DOHH2 (cell line): ENCODE measurements around the gene ATP6V0A4.

Experiments
- H3F3A ChIP-seq: fragments of 200-600 bp; sonication (generic), shearing (Covaris generic); 2 replicates; pipeline ENCODE4 v1.6.0; 2016; ENCODE audit warnings: antibody characterized with exemption, mild to moderate bottlenecking; ENCODE audit not compliant: control insufficient read depth, insufficient read depth
- H3K27ac ChIP-seq: fragments of 200-600 bp; sonication (generic); 2 replicates; pipeline ENCODE4 v1.5.1; 2014; ENCODE audit warnings: low read depth, mild to moderate bottlenecking, low read length, moderate library complexity
- H3K27me3 ChIP-seq: fragments of 200-600 bp; sonication (generic); 2 replicates; pipeline ENCODE4 v1.6.1; 2014; ENCODE audit warnings: mild to moderate bottlenecking, low read length, mixed read lengths; ENCODE audit not compliant: control insufficient read depth
- H3K36me3 ChIP-seq: fragments of 200-600 bp; sonication (generic); 2 replicates; pipeline ENCODE4 v1.6.1; 2014; ENCODE audit warnings: mild to moderate bottlenecking, low read length, moderate library complexity, mixed read lengths; ENCODE audit not compliant: control insufficient read depth
- H3K4me1 ChIP-seq: fragments of 200-600 bp; sonication (generic); 2 replicates; pipeline ENCODE4 v1.6.1; 2014; ENCODE audit warnings: mild to moderate bottlenecking, low read length, mixed read lengths; ENCODE audit not compliant: control insufficient read depth
- H3K4me2 ChIP-seq: fragments of 200-600 bp; sonication (generic); 2 replicates; pipeline ENCODE4 v1.6.0; 2014; ENCODE audit warnings: mild to moderate bottlenecking, low read length, moderate library complexity
- H3K4me3 ChIP-seq: fragments of 200-600 bp; sonication (generic); 2 replicates; pipeline ENCODE4 v1.5.1; 2014; ENCODE audit warnings: mild to moderate bottlenecking, low read length, mixed read lengths
- H3K79me2 ChIP-seq: fragments of 200-600 bp; sonication (generic); 2 replicates; pipeline ENCODE4 v1.6.1; 2014; ENCODE audit warnings: mild to moderate bottlenecking, low read length, mixed read lengths; ENCODE audit not compliant: control insufficient read depth
- H3K9me2 ChIP-seq: fragments of 200-600 bp; sonication (generic); replicated peaks from 2 replicates; pipeline ENCODE4 v1.6.1; 2014; ENCODE audit warnings: mild to moderate bottlenecking, low read length, mixed read lengths; ENCODE audit not compliant: control insufficient read depth
- H3K9me3 ChIP-seq: fragments of 200-600 bp; sonication (generic); 2 replicates; pipeline ENCODE4 v1.6.1; 2014; ENCODE audit warnings: antibody characterized with exemption, low read length, mixed read lengths; ENCODE audit not compliant: control insufficient read depth, insufficient read depth
- H4K20me1 ChIP-seq: fragments of 200-600 bp; sonication (generic); 2 replicates; pipeline ENCODE4 v1.6.0; 2014; ENCODE audit warnings: low read depth, mild to moderate bottlenecking, antibody characterized with exemption, low read length, moderate library complexity; ENCODE audit not compliant: control insufficient read depth, insufficient read depth
- CTCF ChIP-seq: fragments of 200-600 bp; sonication (generic); IDR thresholded peaks from one replicate; pipeline ENCODE4 v1.5.1; 2014; ENCODE audit warnings: antibody characterized with exemption, mild to moderate bottlenecking, low read depth, low read length; ENCODE audit not compliant: poor library complexity, severe bottlenecking
- EZH2phosphoT487 ChIP-seq: fragments of 200-600 bp; sonication (generic); IDR thresholded peaks from 2 replicates; pipeline ENCODE4 v1.6.1; 2017; ENCODE audit warnings: borderline replicate concordance, mild to moderate bottlenecking, antibody characterized with exemption, low read length, moderate library complexity, mixed read lengths

ATP6V0A4 gene

GRCh38 chr7:138720286-138720685 is 77.7 kb downstream of the ATP6V0A4 start:
- TF ChIP-seq EZH2phosphoT487 (no peak), CTCF (no peak)

GRCh38 chr7:138716889-138717288 is 81.1 kb downstream of the ATP6V0A4 start:
- Histone ChIP-seq H3K79me2 (no peaks in the 10 kb centered on the region), H3K36me3 (no peaks in the 10 kb centered on the region), H3K4me1 (no peaks in the 10 kb centered on the region), H4K20me1 (no peaks in the 10 kb centered on the region), H3K9me2 (no peaks in the 10 kb centered on the region), H3F3A (no peaks in the 10 kb centered on the region), H3K4me3 (no peak overlapping the region), H3K4me2 (no peak overlapping the region), H3K9me3 (no peaks in the 10 kb centered on the region), H3K27ac (no peak overlapping the region), H3K27me3 (no peaks in the 10 kb centered on the region)
- TF ChIP-seq EZH2phosphoT487 (no peak), CTCF (no peak)

More at GRCh38 chr7:138720286-138720685, 77.7 kb downstream of the ATP6V0A4 start:
- no peak overlapping the region for H3K27ac ChIP-seq
- no peaks in the 10 kb centered on the region for H3K27me3 ChIP-seq
- H3K9me2 ChIP-seq: no peaks in the 10 kb centered on the region
- H3K79me2 ChIP-seq: no peaks in the 10 kb centered on the region
- no peak overlapping the region for H3K4me3 ChIP-seq
- H3K4me1 ChIP-seq: no peaks in the 10 kb centered on the region
- H4K20me1 ChIP-seq: no peaks in the 10 kb centered on the region
- no peaks in the 10 kb centered on the region for H3K36me3 ChIP-seq
- no peaks in the 10 kb centered on the region for H3F3A ChIP-seq
- no peaks in the 10 kb centered on the region for H3K9me3 ChIP-seq
- H3K4me2 ChIP-seq: no peak overlapping the region

- Histone ChIP-seq H3K4me1 (no peaks in the 10 kb centered on the region), H3K27ac (no peak overlapping the region), H3K36me3 (no peaks in the 10 kb centered on the region), H3K4me2 (no peak overlapping the region), H3K9me2 (no peaks in the 10 kb centered on the region), H3F3A (no peaks in the 10 kb centered on the region), H3K27me3 (no peaks in the 10 kb centered on the region), H3K9me3 (no peaks in the 10 kb centered on the region), H3K4me3 (no peak overlapping the region), H3K79me2 (no peaks in the 10 kb centered on the region), H4K20me1 (no peaks in the 10 kb centered on the region)
- no peak for TF ChIP-seq CTCF
- no peak for TF ChIP-seq EZH2phosphoT487
These were observed 84.8 kb downstream of the ATP6V0A4 start for GRCh38 chr7:138713191-138713590.

- H3K27me3 ChIP-seq: no peaks in the 10 kb centered on the region
- H3K9me2 ChIP-seq: no peaks in the 10 kb centered on the region
These were observed 85.3 kb downstream of the ATP6V0A4 start for GRCh38 chr7:138712652-138713051.

More at GRCh38 chr7:138712652-138713051, 85.3 kb downstream of the ATP6V0A4 start:
- Histone ChIP-seq H3F3A (no peaks in the 10 kb centered on the region), H3K36me3 (no peaks in the 10 kb centered on the region), H3K79me2 (no peaks in the 10 kb centered on the region), H3K9me3 (no peaks in the 10 kb centered on the region), H3K4me3 (no peak overlapping the region), H3K27ac (no peak overlapping the region), H4K20me1 (no peaks in the 10 kb centered on the region), H3K4me1 (no peaks in the 10 kb centered on the region), H3K4me2 (no peak overlapping the region)
- TF ChIP-seq CTCF (no peak), EZH2phosphoT487 (no peak)
